AG10803 (cell line): ENCODE results near the gene MLKL.

Experiments
- DNase-seq: peaks from one replicate; pipeline ENCODE4 v3.0.0; 2010; ENCODE audit warnings: low read depth
- H3K4me3 ChIP-seq: 2 replicates; pipeline ENCODE4 v1.5.1; 2011; ENCODE audit warnings: mild to moderate bottlenecking, low read length, control low read depth
- TF ChIP-seq, protein P1 (sequence below): conservative IDR thresholded peaks from 2 replicates; pipeline ENCODE4 v1.5.1; 2011; ENCODE audit warnings: mild to moderate bottlenecking, low read length, control low read depth, inconsistent platforms

Gene MLKL

DNA sequence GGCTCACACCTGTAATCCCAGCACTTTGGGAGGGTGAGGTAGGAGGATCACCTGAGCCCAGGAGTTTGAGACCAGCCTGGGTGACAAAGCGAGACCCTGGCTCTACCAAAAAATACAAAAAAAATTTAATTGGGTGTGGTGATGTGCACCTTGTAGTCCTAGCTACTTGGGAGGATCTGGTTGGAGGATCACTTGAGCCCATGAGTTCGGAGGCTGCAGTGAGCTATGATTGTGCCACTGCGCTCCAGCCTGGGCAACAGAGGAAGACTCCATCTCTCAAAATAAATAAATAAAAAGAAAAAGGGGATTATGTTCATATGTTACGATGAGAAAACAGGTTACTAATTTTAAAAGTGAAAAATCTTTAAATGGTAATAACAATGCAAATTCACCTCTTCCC lies 996 bp downstream of the MLKL start:
- TF ChIP-seq, protein P1, sequence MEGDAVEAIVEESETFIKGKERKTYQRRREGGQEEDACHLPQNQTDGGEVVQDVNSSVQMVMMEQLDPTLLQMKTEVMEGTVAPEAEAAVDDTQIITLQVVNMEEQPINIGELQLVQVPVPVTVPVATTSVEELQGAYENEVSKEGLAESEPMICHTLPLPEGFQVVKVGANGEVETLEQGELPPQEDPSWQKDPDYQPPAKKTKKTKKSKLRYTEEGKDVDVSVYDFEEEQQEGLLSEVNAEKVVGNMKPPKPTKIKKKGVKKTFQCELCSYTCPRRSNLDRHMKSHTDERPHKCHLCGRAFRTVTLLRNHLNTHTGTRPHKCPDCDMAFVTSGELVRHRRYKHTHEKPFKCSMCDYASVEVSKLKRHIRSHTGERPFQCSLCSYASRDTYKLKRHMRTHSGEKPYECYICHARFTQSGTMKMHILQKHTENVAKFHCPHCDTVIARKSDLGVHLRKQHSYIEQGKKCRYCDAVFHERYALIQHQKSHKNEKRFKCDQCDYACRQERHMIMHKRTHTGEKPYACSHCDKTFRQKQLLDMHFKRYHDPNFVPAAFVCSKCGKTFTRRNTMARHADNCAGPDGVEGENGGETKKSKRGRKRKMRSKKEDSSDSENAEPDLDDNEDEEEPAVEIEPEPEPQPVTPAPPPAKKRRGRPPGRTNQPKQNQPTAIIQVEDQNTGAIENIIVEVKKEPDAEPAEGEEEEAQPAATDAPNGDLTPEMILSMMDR = no peak
- peak overlapping the region; percentile 92 for H3K4me3 ChIP-seq
- DNase-seq = no peak

DNA sequence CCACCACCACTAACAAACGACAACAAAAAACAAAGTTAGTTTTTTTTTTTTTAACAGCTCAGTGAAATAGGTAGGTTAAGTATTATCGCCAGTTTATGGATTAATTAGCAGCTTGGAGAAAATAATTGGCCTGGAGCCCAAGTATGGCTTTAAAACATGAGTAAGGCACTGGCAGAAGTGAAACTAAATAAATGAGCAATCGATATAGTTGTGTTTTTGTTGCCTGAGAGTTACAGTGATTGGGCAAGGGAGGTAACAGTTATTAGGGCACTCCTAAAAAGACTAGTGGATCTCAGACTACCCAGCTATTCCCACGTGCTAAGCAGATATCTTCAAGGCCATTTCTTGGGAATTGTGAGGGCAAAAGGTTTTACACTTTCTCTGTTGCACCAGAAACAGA lies 2.4 kb downstream of the MLKL start:
- TF ChIP-seq, protein P1 = no peak
- DNase-seq = peak; percentile 11
- no peak overlapping the region for H3K4me3 ChIP-seq

DNA sequence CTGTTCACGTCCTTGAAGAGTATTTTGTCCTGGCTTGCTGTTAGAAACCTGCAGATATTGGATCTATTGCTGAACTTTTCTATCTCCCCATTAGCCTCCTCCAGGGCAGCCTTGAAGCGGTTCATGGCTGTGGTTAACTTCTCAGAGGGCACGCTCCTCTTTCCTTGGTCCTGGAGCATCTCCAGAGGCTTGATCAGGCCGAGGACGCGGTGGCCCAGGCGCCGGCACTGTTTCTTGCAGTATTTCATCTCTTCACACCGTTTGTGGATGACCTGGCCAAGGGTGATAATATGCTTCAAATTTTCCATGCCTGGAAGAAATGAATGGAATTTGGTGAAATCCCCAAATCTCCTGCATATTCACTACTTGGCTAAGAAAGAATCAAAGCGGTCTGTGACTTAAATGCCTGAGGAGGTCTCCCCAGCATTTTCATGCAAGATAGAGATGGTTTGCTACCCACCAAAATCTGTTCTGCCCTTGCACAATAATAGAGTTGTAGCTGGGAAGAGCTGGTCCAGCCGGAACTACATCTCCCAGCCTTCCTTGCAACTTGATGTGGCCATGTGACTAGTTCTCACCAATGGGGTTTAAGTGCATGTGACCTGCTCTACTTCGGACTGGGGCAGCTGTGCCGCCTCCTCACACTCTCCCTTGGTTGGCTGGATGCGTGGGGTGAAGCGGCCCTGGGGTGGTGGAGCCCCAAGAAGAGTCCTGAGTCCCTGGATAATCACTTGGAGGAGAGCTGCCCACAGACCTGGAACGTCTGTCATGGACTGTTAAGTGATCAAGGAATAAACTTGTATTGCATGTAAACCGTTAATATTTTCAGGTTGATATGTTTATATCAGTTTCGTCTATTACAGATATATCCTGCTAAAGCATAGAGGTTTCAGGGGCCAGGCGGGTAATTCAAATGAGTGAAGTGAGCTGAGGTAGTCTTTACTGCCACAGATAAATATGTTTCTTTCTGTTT lies 4.9 kb downstream of the MLKL start:
- DNase-seq = peak; percentile 93
- TF ChIP-seq, protein P1 = no peak
- H3K4me3 ChIP-seq = peak overlapping the region; percentile 59

DNA sequence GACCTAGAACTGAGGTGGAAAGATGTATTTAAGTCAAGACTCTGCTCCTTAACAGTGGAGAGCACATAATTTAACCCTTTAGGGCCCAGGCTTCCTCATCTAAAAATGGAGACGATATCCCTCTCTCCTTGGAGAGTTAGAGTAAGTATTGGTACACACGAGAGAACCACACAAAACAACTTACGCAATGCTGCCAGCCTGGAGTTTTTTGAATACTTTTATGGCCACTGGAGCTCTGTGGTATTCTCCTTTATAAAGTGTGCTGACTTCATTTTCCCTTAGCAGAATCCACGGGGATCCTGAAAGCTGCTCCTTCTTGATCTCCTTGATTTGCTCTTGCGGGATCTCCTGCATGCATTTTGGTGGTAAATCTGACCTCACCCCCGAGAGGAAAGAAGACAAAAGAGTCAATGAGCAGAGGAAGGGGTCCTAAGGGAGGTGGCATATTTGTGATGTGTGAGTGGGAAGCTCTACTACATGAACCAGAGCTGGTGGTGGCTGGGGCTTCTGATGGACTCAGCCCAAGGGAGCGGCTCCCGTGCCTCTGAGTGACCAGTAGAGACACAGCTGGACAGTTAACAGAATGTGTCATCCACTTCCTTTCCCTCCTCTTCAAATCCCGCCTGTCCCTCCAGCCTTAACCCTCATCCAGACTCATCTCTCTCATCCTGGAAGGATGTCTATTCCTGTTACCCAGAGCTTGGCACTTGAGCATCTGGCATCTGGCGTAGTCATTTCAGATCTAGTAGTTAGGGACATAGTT lies 9.4 kb downstream of the MLKL start:
- H3K4me3 ChIP-seq = no peak overlapping the region
- peak; percentile 73 for DNase-seq
- TF ChIP-seq, protein P1 = no peak

DNA sequence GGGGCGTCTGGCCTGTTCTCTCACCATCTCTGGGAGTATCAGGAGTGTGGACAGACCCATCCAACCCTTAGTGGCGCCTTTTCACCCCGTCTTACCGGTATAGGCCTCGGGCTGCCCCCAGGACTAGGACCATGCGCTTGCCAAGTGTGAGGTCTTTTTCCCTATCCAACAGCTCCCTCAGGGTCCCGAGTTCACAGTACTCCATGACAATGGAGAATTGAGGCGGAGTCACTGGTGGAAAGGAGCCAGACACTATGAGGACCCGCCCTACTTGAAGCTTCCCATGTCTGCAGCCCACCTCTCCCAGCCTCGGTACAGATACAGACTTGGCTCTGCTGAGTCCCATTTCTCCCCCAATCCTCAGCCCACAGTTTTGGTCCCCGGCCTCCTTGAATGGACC lies 18.1 kb downstream of the MLKL start:
- no peak for DNase-seq
- no peak overlapping the region for H3K4me3 ChIP-seq
- TF ChIP-seq, protein P1 = no peak

DNA sequence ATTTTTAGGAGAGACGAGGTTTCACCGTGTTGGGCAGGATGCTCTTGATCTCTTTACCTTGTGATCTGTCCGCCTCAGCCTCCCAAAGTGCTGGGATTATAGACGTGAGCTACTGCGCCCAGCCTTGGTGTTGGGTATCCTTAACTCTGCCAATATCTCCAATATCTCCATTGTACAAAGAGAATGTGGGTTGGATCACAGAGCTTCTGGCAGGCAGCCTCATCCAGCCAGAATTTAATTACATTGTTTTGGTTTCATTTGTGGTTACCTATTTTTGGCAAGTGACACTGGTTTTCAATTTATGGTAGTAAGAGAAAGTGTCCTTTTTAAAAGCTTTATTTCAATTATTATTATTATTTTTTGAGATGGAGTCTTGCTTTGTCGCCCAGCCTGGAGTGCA lies 20.0 kb downstream of the MLKL start:
- TF ChIP-seq, protein P1 = no peak
- no peak overlapping the region for H3K4me3 ChIP-seq
- DNase-seq = no peak
